ENCODE measurements around the gene PAN3. TPM values are rescaled to one million over a fixed set of nuclear protein-coding genes. Genes with fewer than 3 reads are reported as not detected.

The PAN3 gene
- total RNA-seq, 1 donor from 2014 or later = 28.3 TPM

GRCh38 chr13:28172947-28173346, 34.6 kb downstream of the PAN3 start:
- peaks cover 43% of the 10 kb centered on the region for H4K20me1 ChIP-seq (ENCODE audit: insufficient read depth, low read length)
- Mint-ChIP-seq H3K4me3 (ENCODE audit: unreplicated experiment) (no peak overlapping the region), H3K4me1 (ENCODE audit: low read depth, unreplicated experiment) (peaks cover 5% of the 10 kb centered on the region), H3K27ac (ENCODE audit: unreplicated experiment) (no peak overlapping the region), H3K27me3 (ENCODE audit: low read depth, unreplicated experiment) (no peaks in the 10 kb centered on the region), H3K9me3 (ENCODE audit: unreplicated experiment) (no peaks in the 10 kb centered on the region), H3K36me3 (ENCODE audit: low read depth, unreplicated experiment) (peaks cover 2% of the 10 kb centered on the region)
- peaks cover 61% of the 10 kb centered on the region for H3K79me2 ChIP-seq (ENCODE audit: insufficient read depth, low read length)
- H3K4me1 ChIP-seq (ENCODE audit: insufficient read depth, low read length) = no peaks in the 10 kb centered on the region
- no peak overlapping the region for H2AFZ ChIP-seq (ENCODE audit: low read depth, low read length)
- no peak for DNase-seq (ENCODE audit: low read depth)
- no peaks in the 10 kb centered on the region for H3K9me3 ChIP-seq (ENCODE audit: insufficient read depth, low read depth, low read length)
- TF ChIP-seq EZH2 (IDR thresholded peaks at IDR 0.05; ENCODE audit: insufficient read depth, low read length) (no peak), CTCF (IDR thresholded peaks at IDR 0.05; ENCODE audit: insufficient read depth, low read depth, low read length) (no peak)
- H3K4me3 ChIP-seq (ENCODE audit: insufficient read depth, low read depth, low read length) = no peak overlapping the region
- no peak overlapping the region for H3K4me2 ChIP-seq (ENCODE audit: low read length)
- H3K27ac ChIP-seq (ENCODE audit: low read depth, low read length) = no peak overlapping the region
- FAIRE-seq = no peak
- H3K9ac ChIP-seq (ENCODE audit: low read length) = no peak overlapping the region
- H3K36me3 ChIP-seq (ENCODE audit: insufficient read depth, low read length) = no peaks in the 10 kb centered on the region
- no peaks in the 10 kb centered on the region for H3K27me3 ChIP-seq (ENCODE audit: insufficient read depth, low read length)

GRCh38 chr13:28173793-28174192, 35.4 kb downstream of the PAN3 start:
- Mint-ChIP-seq H3K27ac (ENCODE audit: unreplicated experiment) (no peak overlapping the region), H3K9me3 (ENCODE audit: unreplicated experiment) (no peaks in the 10 kb centered on the region), H3K4me3 (ENCODE audit: unreplicated experiment) (no peak overlapping the region), H3K27me3 (ENCODE audit: low read depth, unreplicated experiment) (no peaks in the 10 kb centered on the region), H3K36me3 (ENCODE audit: low read depth, unreplicated experiment) (peaks cover 2% of the 10 kb centered on the region), H3K4me1 (ENCODE audit: low read depth, unreplicated experiment) (peaks cover 5% of the 10 kb centered on the region)
- no peak overlapping the region for H3K9ac ChIP-seq (ENCODE audit: low read length)
- no peak overlapping the region for H3K4me2 ChIP-seq (ENCODE audit: low read length)
- no peaks in the 10 kb centered on the region for H3K4me1 ChIP-seq (ENCODE audit: insufficient read depth, low read length)
- H3K36me3 ChIP-seq (ENCODE audit: insufficient read depth, low read length) = no peaks in the 10 kb centered on the region
- H3K79me2 ChIP-seq (ENCODE audit: insufficient read depth, low read length) = peaks cover 54% of the 10 kb centered on the region
- H2AFZ ChIP-seq (ENCODE audit: low read depth, low read length) = no peak overlapping the region
- no peak for FAIRE-seq
- TF ChIP-seq CTCF (IDR thresholded peaks at IDR 0.05; ENCODE audit: insufficient read depth, low read depth, low read length) (no peak), EZH2 (IDR thresholded peaks at IDR 0.05; ENCODE audit: insufficient read depth, low read length) (no peak)
- no peak for DNase-seq (ENCODE audit: low read depth)
- H3K27me3 ChIP-seq (ENCODE audit: insufficient read depth, low read length) = no peaks in the 10 kb centered on the region
- H4K20me1 ChIP-seq (ENCODE audit: insufficient read depth, low read length) = peaks cover 39% of the 10 kb centered on the region
- no peak overlapping the region for H3K4me3 ChIP-seq (ENCODE audit: insufficient read depth, low read depth, low read length)
- H3K27ac ChIP-seq (ENCODE audit: low read depth, low read length) = no peak overlapping the region
- no peaks in the 10 kb centered on the region for H3K9me3 ChIP-seq (ENCODE audit: insufficient read depth, low read depth, low read length)

- Mint-ChIP-seq H3K4me1 (ENCODE audit: low read depth, unreplicated experiment) (peaks cover 7% of the 10 kb centered on the region), H3K4me3 (ENCODE audit: unreplicated experiment) (no peak overlapping the region), H3K36me3 (ENCODE audit: low read depth, unreplicated experiment) (peaks cover 2% of the 10 kb centered on the region), H3K27ac (ENCODE audit: unreplicated experiment) (no peak overlapping the region), H3K9me3 (ENCODE audit: unreplicated experiment) (no peaks in the 10 kb centered on the region), H3K27me3 (ENCODE audit: low read depth, unreplicated experiment) (no peaks in the 10 kb centered on the region)
- no peak overlapping the region for H3K9ac ChIP-seq (ENCODE audit: low read length)
- peaks cover 32% of the 10 kb centered on the region for H4K20me1 ChIP-seq (ENCODE audit: insufficient read depth, low read length)
- no peak overlapping the region for H3K4me2 ChIP-seq (ENCODE audit: low read length)
- no peaks in the 10 kb centered on the region for H3K4me1 ChIP-seq (ENCODE audit: insufficient read depth, low read length)
- no peaks in the 10 kb centered on the region for H3K27me3 ChIP-seq (ENCODE audit: insufficient read depth, low read length)
- H3K9me3 ChIP-seq (ENCODE audit: insufficient read depth, low read depth, low read length) = no peaks in the 10 kb centered on the region
- no peak for FAIRE-seq
- no peak for DNase-seq (ENCODE audit: low read depth)
- no peaks in the 10 kb centered on the region for H3K36me3 ChIP-seq (ENCODE audit: insufficient read depth, low read length)
- TF ChIP-seq EZH2 (IDR thresholded peaks at IDR 0.05; ENCODE audit: insufficient read depth, low read length) = no peak
- TF ChIP-seq CTCF (IDR thresholded peaks at IDR 0.05; ENCODE audit: insufficient read depth, low read depth, low read length) = no peak
- no peak overlapping the region for H3K4me3 ChIP-seq (ENCODE audit: insufficient read depth, low read depth, low read length)
- no peak overlapping the region for H3K27ac ChIP-seq (ENCODE audit: low read depth, low read length)
- peaks cover 33% of the 10 kb centered on the region for H3K79me2 ChIP-seq (ENCODE audit: insufficient read depth, low read length)
- no peak overlapping the region for H2AFZ ChIP-seq (ENCODE audit: low read depth, low read length)
Observed at GRCh38 chr13:28177327-28177726, 39.0 kb downstream of the PAN3 start.

Data from astrocyte (in vitro differentiated cells and primary cell).